SK-N-SH (cell line): ENCODE results near the gene LCN6. TPM values are rescaled to one million over a fixed set of nuclear protein-coding genes. Genes with fewer than 3 reads are reported as not detected.

Experiments used
- CTCF ChIA-PET: fragments of 300-600, 350-600 bp; formaldehyde crosslinking; extraction: SDS; loops from one replicate; lab custom pipeline; 2021; lab: Yijun Ruan, JAX
- POLR2A ChIA-PET: fragments of 350-600 bp; sonication (Branson Sonifier 250); formaldehyde crosslinking; extraction: SDS; loops from one replicate; lab custom pipeline; 2020; ENCODE audit warnings: antibody characterized with exemption, inconsistent platforms; lab: Yijun Ruan, JAX
- DNase-seq: peaks from one replicate; pipeline ENCODE4 v3.0.0; 2012
- H2AFZ ChIP-seq: fragments of 200-600 bp; sonication (generic); 2 replicates; pipeline ENCODE4 v1.8.1; 2016; ENCODE audit warnings: antibody characterized with exemption, mild to moderate bottlenecking, low read depth
- H3F3A ChIP-seq: fragments of 200-600 bp; sonication (generic); replicated peaks from 2 replicates; pipeline ENCODE3; 2016; ENCODE audit warnings: antibody characterized with exemption, mild to moderate bottlenecking; ENCODE audit not compliant: insufficient read depth
- H3K27ac ChIP-seq, 2 experiments: fragments of 200-500 bp in 1 of 2; fragments of 200-600 bp in 1 of 2; sonication (Bioruptor generic) in 1 of 2; sonication (generic), shearing (Covaris generic) in 1 of 2; 2 replicates each; pipeline versions ENCODE4 v1.5.1 to v1.6.1; 2014 to 2016; ENCODE audit warnings: low read depth in 2 of 2, inconsistent platforms in 1 of 2, low read length in 1 of 2, mild to moderate bottlenecking in 1 of 2, mixed read lengths in 1 of 2
- H3K27me3 ChIP-seq: fragments of 200-600 bp; sonication (generic), shearing (Covaris generic); 2 replicates; pipeline ENCODE4 v1.6.1; 2016; ENCODE audit warnings: mixed run types; ENCODE audit not compliant: insufficient read depth
- H3K36me3 ChIP-seq, 2 experiments: fragments of 200-500 bp in 1 of 2; fragments of 200-600 bp in 1 of 2; sonication (Bioruptor generic) in 1 of 2; sonication (generic) in 1 of 2; replicated peaks in 1 of 2; 2 replicates each; pipeline versions ENCODE3 to v1.5.1; 2014 to 2016; ENCODE audit warnings: low read length in 1 of 2, mild to moderate bottlenecking in 1 of 2; ENCODE audit not compliant: insufficient read depth in 2 of 2, control insufficient read depth in 1 of 2
- H3K4me1 ChIP-seq, 2 experiments: fragments of 200-500 bp in 1 of 2; fragments of 200-600 bp in 1 of 2; sonication (Bioruptor generic) in 1 of 2; sonication (generic), shearing (Covaris generic) in 1 of 2; 2 replicates each; pipeline versions ENCODE4 v1.5.1 to v1.6.1; 2014 to 2016; ENCODE audit warnings: low read depth in 1 of 2, low read length in 1 of 2, mixed run types in 1 of 2; ENCODE audit not compliant: insufficient read depth in 2 of 2, control insufficient read depth in 1 of 2
- H3K4me2 ChIP-seq: fragments of 200-600 bp; sonication (generic), shearing (Covaris generic); 2 replicates; pipeline ENCODE4 v1.6.1; 2017; ENCODE audit warnings: mixed run types
- H3K4me3 ChIP-seq, 2 experiments: fragments of 200-500 bp in 1 of 2; fragments of 200-600 bp in 1 of 2; sonication (Bioruptor generic) in 1 of 2; sonication (generic), shearing (Covaris generic) in 1 of 2; 2 replicates each; pipeline versions ENCODE4 v1.5.1 to v1.8.1; 2014 to 2016; ENCODE audit warnings: low read depth in 2 of 2, inconsistent platforms in 1 of 2, low read length in 1 of 2, mild to moderate bottlenecking in 1 of 2, mixed read lengths in 1 of 2, moderate library complexity in 1 of 2
- H3K79me2 ChIP-seq: fragments of 200-600 bp; sonication (generic); 2 replicates; pipeline ENCODE4 v1.8.1; 2017; ENCODE audit warnings: mild to moderate bottlenecking; ENCODE audit not compliant: insufficient read depth
- H3K9ac ChIP-seq: fragments of 200-600 bp; sonication (generic); 2 replicates; pipeline ENCODE4 v1.6.1; 2017; ENCODE audit warnings: mixed run types
- H3K9me2 ChIP-seq: fragments of 200-600 bp; sonication (generic); 2 replicates; pipeline ENCODE4 v1.6.1; 2017; ENCODE audit warnings: mixed run types
- H3K9me3 ChIP-seq: fragments of 200-600 bp; sonication (generic); 2 replicates; pipeline ENCODE4 v1.6.1; 2017; ENCODE audit warnings: mixed run types, mild to moderate bottlenecking, moderate library complexity
- H4K20me1 ChIP-seq: fragments of 200-600 bp; sonication (generic); 2 replicates; pipeline ENCODE4 v1.6.1; 2017; ENCODE audit warnings: mild to moderate bottlenecking, mixed run types; ENCODE audit not compliant: insufficient read depth
- CHD2 ChIP-seq: fragments of 150-350 bp; IDR thresholded peaks from 2 replicates; pipeline ENCODE4 v1.6.1; 2018; ENCODE audit warnings: low read length; ENCODE audit not compliant: partially characterized antibody
- ELF1 ChIP-seq: IDR thresholded peaks from 2 replicates; pipeline ENCODE4 v1.4.0; 2012
- FOSL2 ChIP-seq: IDR thresholded peaks from 2 replicates; pipeline ENCODE4 v1.4.0; 2012; ENCODE audit warnings: low read depth, mild to moderate bottlenecking, moderate library complexity, borderline replicate concordance
- FOXJ3 ChIP-seq: sonication (generic); formaldehyde crosslinking; IDR thresholded peaks from 2 replicates; pipeline ENCODE4 v1.5.1; 2020; ENCODE audit warnings: mild to moderate bottlenecking, missing genetic modification reagents
- FOXM1 ChIP-seq: IDR thresholded peaks from 2 replicates; pipeline ENCODE4 v1.4.0; 2012; ENCODE audit warnings: low read depth, mild to moderate bottlenecking
- JUND ChIP-seq: IDR thresholded peaks from 2 replicates; pipeline ENCODE4 v1.4.0; 2012
- MXI1 ChIP-seq: IDR thresholded peaks from 2 replicates; pipeline ENCODE4 v1.6.1; 2012; ENCODE audit warnings: mild to moderate bottlenecking, low read depth, low read length, improper control_type of control experiment
- NRF1 ChIP-seq: IDR thresholded peaks from 2 replicates; pipeline ENCODE4 v1.6.1; 2012; ENCODE audit warnings: low read depth, mild to moderate bottlenecking, low read length
- POLR2AphosphoS5 ChIP-seq: IDR thresholded peaks from 2 replicates; pipeline ENCODE4 v1.6.1; 2012; ENCODE audit warnings: low read depth, low read length
- RAD21 ChIP-seq: IDR thresholded peaks from 2 replicates; pipeline ENCODE4 v1.6.1; 2012; ENCODE audit warnings: mild to moderate bottlenecking, low read length
- RFX5 ChIP-seq: IDR thresholded peaks from 2 replicates; pipeline ENCODE4 v1.6.1; 2012; ENCODE audit warnings: mild to moderate bottlenecking, improper control_type of control experiment, low read length
- RXRA ChIP-seq: IDR thresholded peaks from 2 replicates; pipeline ENCODE4 v1.4.0; 2012; ENCODE audit warnings: low read depth, mild to moderate bottlenecking, borderline replicate concordance
- TAF1 ChIP-seq: IDR thresholded peaks from 2 replicates; pipeline ENCODE4 v1.6.1; 2012; ENCODE audit warnings: low read depth, mild to moderate bottlenecking, low read length, moderate library complexity, borderline replicate concordance
- TCF12 ChIP-seq: IDR thresholded peaks from 2 replicates; pipeline ENCODE4 v1.4.0; 2012
- YY1 ChIP-seq: IDR thresholded peaks from 2 replicates; pipeline ENCODE4 v1.4.0; 2012; ENCODE audit warnings: low read depth, mild to moderate bottlenecking
- WGBS: methylation state at CpG from one replicate; pipeline ENCODE4 v1.1.6; 2017; ENCODE audit warnings: low lambda C conversion rate; 5-methylcytosine and 5-hydroxymethylcytosine counted together
- polyA plus RNA-seq, 3 experiments: library from polyadenylated mRNA; depleted of rRNA; stranded (reverse); fragments of >200 nt; gene quantifications; 2 replicates each; pipeline ENCODE4 v1.2.3, GENCODE V29; 2012
- TF ChIP-seq, protein P1 (sequence below): IDR thresholded peaks from 2 replicates; pipeline ENCODE4 v1.4.0; 2012; ENCODE audit warnings: low read depth
- TF ChIP-seq, protein P2 (sequence below): IDR thresholded peaks from 2 replicates; pipeline ENCODE4; 2012
- TF ChIP-seq, protein P3 (sequence below): fragments of 150-350 bp; IDR thresholded peaks from 2 replicates; pipeline ENCODE4 v1.6.1; 2016; ENCODE audit warnings: mild to moderate bottlenecking, low read depth, low read length
- TF ChIP-seq, protein P4 (sequence below): IDR thresholded peaks from 2 replicates; pipeline ENCODE4 v1.4.0; 2012; ENCODE audit warnings: low read depth, borderline replicate concordance

The LCN6 gene
- polyA plus RNA-seq, 1 of the 3 experiments (the other 2 are of a cell fraction), result not detected

DNA sequence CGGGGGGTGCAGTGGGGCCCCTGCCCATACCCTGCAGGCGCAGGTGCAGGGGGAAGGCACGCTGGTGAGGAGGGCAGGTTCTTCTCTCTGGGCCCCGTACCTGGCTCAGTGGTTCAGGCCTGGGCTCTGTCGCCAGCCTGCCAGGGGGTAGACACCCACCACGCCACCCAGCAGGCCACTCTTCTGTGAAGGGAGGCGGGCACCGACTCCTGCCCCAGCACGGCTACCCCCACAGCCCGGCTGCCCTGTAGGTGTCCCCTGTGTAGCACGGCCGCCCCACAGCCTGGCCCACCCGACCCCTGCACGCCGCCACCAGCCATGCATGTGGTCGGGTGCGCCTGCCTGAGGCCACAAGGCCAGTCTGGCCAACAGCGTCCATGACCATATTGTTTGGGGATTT is 1.7 kb downstream of the LCN6 start:
- WGBS, result 80% methylated on average over 1 of the region's 18 CpGs
- H3K4me2 ChIP-seq, result no peak overlapping the region
- no peaks in the 10 kb centered on the region for H4K20me1 ChIP-seq
- H3K27ac ChIP-seq, result no peak overlapping the region
- H3F3A ChIP-seq, result no peaks in the 10 kb centered on the region
- H3K9me2 ChIP-seq, result no peaks in the 10 kb centered on the region
- H3K4me3 ChIP-seq, result no peak overlapping the region
- no peaks in the 10 kb centered on the region for H3K27me3 ChIP-seq
- no peak overlapping the region for H3K9ac ChIP-seq
- H3K79me2 ChIP-seq, result no peaks in the 10 kb centered on the region
- H3K9me3 ChIP-seq, result no peaks in the 10 kb centered on the region
- H2AFZ ChIP-seq, result no peak overlapping the region
- DNase-seq, result no peak
- no peaks in the 10 kb centered on the region; a peak in 1 of 4 replicates for H3K4me1 ChIP-seq
- TF ChIP-seq TCF12 (no peak), FOXJ3 (no peak), JUND (no peak), POLR2AphosphoS5 (no peak), RFX5 (no peak), FOSL2 (no peak), RXRA (no peak), ELF1 (no peak), MXI1 (no peak), RAD21 (no peak), NRF1 (no peak)
- TF ChIP-seq, protein P1, sequence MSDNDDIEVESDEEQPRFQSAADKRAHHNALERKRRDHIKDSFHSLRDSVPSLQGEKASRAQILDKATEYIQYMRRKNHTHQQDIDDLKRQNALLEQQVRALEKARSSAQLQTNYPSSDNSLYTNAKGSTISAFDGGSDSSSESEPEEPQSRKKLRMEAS, result no peak
- TF ChIP-seq, protein P2, sequence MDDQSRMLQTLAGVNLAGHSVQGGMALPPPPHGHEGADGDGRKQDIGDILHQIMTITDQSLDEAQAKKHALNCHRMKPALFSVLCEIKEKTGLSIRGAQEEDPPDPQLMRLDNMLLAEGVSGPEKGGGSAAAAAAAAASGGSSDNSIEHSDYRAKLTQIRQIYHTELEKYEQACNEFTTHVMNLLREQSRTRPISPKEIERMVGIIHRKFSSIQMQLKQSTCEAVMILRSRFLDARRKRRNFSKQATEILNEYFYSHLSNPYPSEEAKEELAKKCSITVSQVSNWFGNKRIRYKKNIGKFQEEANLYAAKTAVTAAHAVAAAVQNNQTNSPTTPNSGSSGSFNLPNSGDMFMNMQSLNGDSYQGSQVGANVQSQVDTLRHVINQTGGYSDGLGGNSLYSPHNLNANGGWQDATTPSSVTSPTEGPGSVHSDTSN, result no peak
- TF ChIP-seq, protein P3, sequence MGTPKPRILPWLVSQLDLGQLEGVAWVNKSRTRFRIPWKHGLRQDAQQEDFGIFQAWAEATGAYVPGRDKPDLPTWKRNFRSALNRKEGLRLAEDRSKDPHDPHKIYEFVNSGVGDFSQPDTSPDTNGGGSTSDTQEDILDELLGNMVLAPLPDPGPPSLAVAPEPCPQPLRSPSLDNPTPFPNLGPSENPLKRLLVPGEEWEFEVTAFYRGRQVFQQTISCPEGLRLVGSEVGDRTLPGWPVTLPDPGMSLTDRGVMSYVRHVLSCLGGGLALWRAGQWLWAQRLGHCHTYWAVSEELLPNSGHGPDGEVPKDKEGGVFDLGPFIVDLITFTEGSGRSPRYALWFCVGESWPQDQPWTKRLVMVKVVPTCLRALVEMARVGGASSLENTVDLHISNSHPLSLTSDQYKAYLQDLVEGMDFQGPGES, result no peak
- CTCF ChIA-PET, result interaction anchor here (0.7 to 4.7 kb wide), 3 partner anchors 14 to 23 kb away, joined by 3 to 19 read pairs (median 5); no protein-coding TSS in a partner anchor
- no peaks in the 10 kb centered on the region for H3K36me3 ChIP-seq
- POLR2A ChIA-PET, result no interaction called here

DNA sequence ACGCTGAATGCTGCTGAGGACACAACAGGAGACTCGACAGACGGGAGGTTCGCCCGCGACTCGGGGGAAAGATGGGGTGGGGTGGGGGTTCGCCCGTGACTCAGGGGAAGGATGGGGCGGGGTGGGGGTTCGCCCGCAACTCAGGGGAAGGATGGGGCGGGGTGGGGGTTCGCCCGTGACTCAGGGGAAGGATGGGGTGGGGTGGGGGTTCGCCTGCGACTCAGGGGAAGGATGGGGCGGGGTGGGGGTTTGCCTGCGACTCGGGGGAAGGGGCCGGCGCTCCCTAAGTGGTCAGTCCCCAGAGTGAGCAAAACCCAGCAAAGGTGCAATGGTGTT is 2.2 kb downstream of the LCN6 start:
- Histone ChIP-seq H3K4me1 (peaks cover 0 to under 1% of the 10 kb centered on the region in 2 experiments; a peak in 1 of 4 replicates), H3K4me3 (no peak overlapping the region), H4K20me1 (no peaks in the 10 kb centered on the region), H3K27me3 (no peaks in the 10 kb centered on the region), H3K4me2 (no peak overlapping the region), H2AFZ (no peak overlapping the region)
- CTCF ChIA-PET, result no interaction called here
- TF ChIP-seq YY1 (no peak), FOSL2 (no peak), TAF1 (no peak), FOXM1 (no peak), CHD2 (no peak), TCF12 (no peak), NRF1 (no peak), FOXJ3 (no peak), RFX5 (no peak)
- TF ChIP-seq, protein P2, result no peak
- TF ChIP-seq, protein P1, result no peak
- TF ChIP-seq, protein P4, sequence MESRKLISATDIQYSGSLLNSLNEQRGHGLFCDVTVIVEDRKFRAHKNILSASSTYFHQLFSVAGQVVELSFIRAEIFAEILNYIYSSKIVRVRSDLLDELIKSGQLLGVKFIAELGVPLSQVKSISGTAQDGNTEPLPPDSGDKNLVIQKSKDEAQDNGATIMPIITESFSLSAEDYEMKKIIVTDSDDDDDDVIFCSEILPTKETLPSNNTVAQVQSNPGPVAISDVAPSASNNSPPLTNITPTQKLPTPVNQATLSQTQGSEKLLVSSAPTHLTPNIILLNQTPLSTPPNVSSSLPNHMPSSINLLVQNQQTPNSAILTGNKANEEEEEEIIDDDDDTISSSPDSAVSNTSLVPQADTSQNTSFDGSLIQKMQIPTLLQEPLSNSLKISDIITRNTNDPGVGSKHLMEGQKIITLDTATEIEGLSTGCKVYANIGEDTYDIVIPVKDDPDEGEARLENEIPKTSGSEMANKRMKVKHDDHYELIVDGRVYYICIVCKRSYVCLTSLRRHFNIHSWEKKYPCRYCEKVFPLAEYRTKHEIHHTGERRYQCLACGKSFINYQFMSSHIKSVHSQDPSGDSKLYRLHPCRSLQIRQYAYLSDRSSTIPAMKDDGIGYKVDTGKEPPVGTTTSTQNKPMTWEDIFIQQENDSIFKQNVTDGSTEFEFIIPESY, result no peak
- TF ChIP-seq, all 33 proteins: peak for 0
- H3K9me3 ChIP-seq, result no peaks in the 10 kb centered on the region
- H3K27ac ChIP-seq, result no peak overlapping the region
- H3K79me2 ChIP-seq, result no peaks in the 10 kb centered on the region
- WGBS, result 81% methylated on average over 22 of the region's 22 CpGs
- POLR2A ChIA-PET, result no interaction called here
- no peaks in the 10 kb centered on the region for H3F3A ChIP-seq
- no peaks in the 10 kb centered on the region for H3K36me3 ChIP-seq
- DNase-seq, result no peak
- no peak overlapping the region for H3K9ac ChIP-seq
- no peaks in the 10 kb centered on the region for H3K9me2 ChIP-seq
